ENCODE measurements around the gene PARD3. TPM values are rescaled to one million over a fixed set of nuclear protein-coding genes. Genes with fewer than 3 reads are reported as not detected.

Gene PARD3
- polyA plus RNA-seq, 1 donor from 2014 or later, result 12.4 TPM

DNA sequence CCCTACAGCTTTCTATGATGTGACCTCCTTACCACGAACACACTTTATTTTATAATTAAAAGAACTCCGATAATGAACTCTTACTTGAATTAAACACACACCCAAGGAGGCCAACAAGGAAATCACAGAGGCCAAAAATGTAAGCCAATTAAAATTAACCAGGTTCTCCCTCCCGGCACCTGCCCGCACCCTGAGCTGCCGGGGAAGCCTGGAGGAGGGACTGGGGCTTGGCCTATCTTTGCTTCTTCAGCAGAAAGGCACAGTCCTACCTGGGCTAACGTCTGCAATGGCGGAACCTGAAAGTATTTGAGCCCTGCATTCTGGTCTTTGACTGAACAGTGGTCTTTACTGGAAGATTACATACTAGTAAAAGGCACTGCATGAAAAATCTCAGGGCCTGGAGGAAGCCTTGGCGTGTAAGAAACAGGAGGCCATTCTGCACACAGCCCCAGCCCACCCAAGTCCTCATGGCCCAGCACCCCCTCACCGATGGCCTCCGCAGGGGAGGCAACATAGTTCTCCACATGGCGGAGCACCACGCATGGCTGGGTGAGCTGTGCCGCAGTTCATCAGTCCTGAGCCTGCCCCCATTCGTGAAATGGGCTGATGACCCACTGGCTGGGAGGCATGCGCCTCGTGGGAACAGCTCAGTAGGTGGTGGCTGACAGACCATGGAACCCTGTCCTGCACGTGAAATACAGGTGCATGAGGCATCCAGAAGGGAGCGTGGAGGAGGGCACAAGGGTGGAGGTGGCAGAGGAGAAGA, 173.8 kb downstream of the PARD3 start:
- Histone ChIP-seq H3K27me3 (ENCODE audit: insufficient read depth, low read depth, low read length) (no peaks in the 10 kb centered on the region), H3K9me3 (ENCODE audit: low read length) (no peaks in the 10 kb centered on the region), H3K9ac (ENCODE audit: low read length) (no peak overlapping the region), H4K20me1 (ENCODE audit: insufficient read depth) (no peaks in the 10 kb centered on the region), H2AFZ (ENCODE audit: low read depth, low read length) (no peak overlapping the region), H3K27ac (ENCODE audit: low read length) (no peak overlapping the region), H3F3A (ENCODE audit: insufficient read depth, low read length, poor library complexity, severe bottlenecking) (no peaks in the 10 kb centered on the region), H3K36me3 (ENCODE audit: insufficient read depth, low read length) (no peaks in the 10 kb centered on the region), H3K4me2 (ENCODE audit: low read length) (no peak overlapping the region), H3K4me3 (ENCODE audit: low read length) (no peak overlapping the region), H3K79me2 (replicated peaks; ENCODE audit: insufficient read depth, low read length) (peaks cover 8% of the 10 kb centered on the region), H3K9me2 (ENCODE audit: insufficient read depth, low read length) (no peaks in the 10 kb centered on the region)
- no peak for TF ChIP-seq MXI1 (conservative IDR thresholded peaks at IDR 0.05; ENCODE audit: poor library complexity, severe bottlenecking)

DNA sequence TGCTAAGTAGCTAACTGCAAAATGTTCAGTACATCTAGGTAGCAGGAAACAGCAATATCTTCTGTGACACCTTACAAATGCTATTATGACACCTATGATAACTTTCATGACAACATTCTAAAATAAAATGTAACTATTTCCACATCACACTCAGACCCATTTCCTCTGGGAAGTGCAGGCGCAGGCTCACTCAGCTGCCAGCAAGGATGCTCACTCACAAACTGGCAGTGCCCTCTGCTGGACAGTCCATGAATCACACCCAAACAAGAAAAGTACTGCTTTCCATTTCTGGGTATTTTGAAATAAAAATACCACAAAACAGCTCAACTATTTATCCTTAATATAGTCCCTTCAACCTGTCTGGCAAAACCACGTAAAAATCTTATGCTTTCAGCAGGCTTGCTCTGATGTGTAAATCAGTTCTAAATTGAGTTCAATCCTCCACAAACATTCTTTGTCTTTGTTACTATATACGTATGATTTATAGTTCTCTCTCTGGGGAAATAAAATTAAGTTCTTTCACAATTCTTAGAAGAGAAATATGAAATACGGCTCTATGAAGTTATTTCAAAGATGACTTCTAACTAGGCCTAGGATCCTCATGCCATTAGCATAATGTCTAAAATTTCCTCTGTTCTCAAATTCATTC, 176.6 kb downstream of the PARD3 start:
- no peak overlapping the region for H2AFZ ChIP-seq (ENCODE audit: low read depth, low read length)
- H3K9me2 ChIP-seq (ENCODE audit: insufficient read depth, low read length), result no peaks in the 10 kb centered on the region
- H3K9ac ChIP-seq (ENCODE audit: low read length), result no peak overlapping the region
- no peak overlapping the region for H3K4me2 ChIP-seq (ENCODE audit: low read length)
- TF ChIP-seq SMC3 (conservative IDR thresholded peaks at IDR 0.05; ENCODE audit: poor library complexity), result peak; percentile 97
- no peak for TF ChIP-seq TAF1 (IDR thresholded peaks at IDR 0.05; ENCODE audit: low read depth)
- TF ChIP-seq MXI1 (conservative IDR thresholded peaks at IDR 0.05; ENCODE audit: poor library complexity, severe bottlenecking), result peak; percentile 21
- no peak for TF ChIP-seq EZH2 (IDR thresholded peaks at IDR 0.05; ENCODE audit: borderline replicate concordance, insufficient read depth, low read length, poor library complexity, severe bottlenecking)
- peak; percentile 98 for TF ChIP-seq RAD21 (conservative IDR thresholded peaks at IDR 0.05)
- TF ChIP-seq, protein P1, sequence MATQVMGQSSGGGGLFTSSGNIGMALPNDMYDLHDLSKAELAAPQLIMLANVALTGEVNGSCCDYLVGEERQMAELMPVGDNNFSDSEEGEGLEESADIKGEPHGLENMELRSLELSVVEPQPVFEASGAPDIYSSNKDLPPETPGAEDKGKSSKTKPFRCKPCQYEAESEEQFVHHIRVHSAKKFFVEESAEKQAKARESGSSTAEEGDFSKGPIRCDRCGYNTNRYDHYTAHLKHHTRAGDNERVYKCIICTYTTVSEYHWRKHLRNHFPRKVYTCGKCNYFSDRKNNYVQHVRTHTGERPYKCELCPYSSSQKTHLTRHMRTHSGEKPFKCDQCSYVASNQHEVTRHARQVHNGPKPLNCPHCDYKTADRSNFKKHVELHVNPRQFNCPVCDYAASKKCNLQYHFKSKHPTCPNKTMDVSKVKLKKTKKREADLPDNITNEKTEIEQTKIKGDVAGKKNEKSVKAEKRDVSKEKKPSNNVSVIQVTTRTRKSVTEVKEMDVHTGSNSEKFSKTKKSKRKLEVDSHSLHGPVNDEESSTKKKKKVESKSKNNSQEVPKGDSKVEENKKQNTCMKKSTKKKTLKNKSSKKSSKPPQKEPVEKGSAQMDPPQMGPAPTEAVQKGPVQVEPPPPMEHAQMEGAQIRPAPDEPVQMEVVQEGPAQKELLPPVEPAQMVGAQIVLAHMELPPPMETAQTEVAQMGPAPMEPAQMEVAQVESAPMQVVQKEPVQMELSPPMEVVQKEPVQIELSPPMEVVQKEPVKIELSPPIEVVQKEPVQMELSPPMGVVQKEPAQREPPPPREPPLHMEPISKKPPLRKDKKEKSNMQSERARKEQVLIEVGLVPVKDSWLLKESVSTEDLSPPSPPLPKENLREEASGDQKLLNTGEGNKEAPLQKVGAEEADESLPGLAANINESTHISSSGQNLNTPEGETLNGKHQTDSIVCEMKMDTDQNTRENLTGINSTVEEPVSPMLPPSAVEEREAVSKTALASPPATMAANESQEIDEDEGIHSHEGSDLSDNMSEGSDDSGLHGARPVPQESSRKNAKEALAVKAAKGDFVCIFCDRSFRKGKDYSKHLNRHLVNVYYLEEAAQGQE (IDR thresholded peaks at IDR 0.05; ENCODE audit: borderline replicate concordance), result no peak
- TF ChIP-seq, protein P2, sequence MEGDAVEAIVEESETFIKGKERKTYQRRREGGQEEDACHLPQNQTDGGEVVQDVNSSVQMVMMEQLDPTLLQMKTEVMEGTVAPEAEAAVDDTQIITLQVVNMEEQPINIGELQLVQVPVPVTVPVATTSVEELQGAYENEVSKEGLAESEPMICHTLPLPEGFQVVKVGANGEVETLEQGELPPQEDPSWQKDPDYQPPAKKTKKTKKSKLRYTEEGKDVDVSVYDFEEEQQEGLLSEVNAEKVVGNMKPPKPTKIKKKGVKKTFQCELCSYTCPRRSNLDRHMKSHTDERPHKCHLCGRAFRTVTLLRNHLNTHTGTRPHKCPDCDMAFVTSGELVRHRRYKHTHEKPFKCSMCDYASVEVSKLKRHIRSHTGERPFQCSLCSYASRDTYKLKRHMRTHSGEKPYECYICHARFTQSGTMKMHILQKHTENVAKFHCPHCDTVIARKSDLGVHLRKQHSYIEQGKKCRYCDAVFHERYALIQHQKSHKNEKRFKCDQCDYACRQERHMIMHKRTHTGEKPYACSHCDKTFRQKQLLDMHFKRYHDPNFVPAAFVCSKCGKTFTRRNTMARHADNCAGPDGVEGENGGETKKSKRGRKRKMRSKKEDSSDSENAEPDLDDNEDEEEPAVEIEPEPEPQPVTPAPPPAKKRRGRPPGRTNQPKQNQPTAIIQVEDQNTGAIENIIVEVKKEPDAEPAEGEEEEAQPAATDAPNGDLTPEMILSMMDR (IDR thresholded peaks at IDR 0.05; ENCODE audit: poor library complexity, severe bottlenecking), result peak; percentile 95
- peak; percentile 59 for TF ChIP-seq EP300 (conservative IDR thresholded peaks at IDR 0.05; ENCODE audit: poor library complexity, severe bottlenecking)
- TF ChIP-seq POLR2AphosphoS5 (IDR thresholded peaks at IDR 0.05), result peak; percentile 72
- no peak overlapping the region for H3K4me3 ChIP-seq (ENCODE audit: low read length)
- H3F3A ChIP-seq (ENCODE audit: insufficient read depth, low read length, poor library complexity, severe bottlenecking), result no peaks in the 10 kb centered on the region
- H3K27ac ChIP-seq (ENCODE audit: low read length), result no peak overlapping the region
- H3K9me3 ChIP-seq (ENCODE audit: low read length), result no peaks in the 10 kb centered on the region
- H3K36me3 ChIP-seq (ENCODE audit: insufficient read depth, low read length), result no peaks in the 10 kb centered on the region
- peaks cover 8% of the 10 kb centered on the region for H3K79me2 ChIP-seq (replicated peaks; ENCODE audit: insufficient read depth, low read length)
- no peaks in the 10 kb centered on the region for H3K27me3 ChIP-seq (ENCODE audit: insufficient read depth, low read depth, low read length)
- H4K20me1 ChIP-seq (ENCODE audit: insufficient read depth), result no peaks in the 10 kb centered on the region
